GM18499 (cell line): ENCODE results near the gene ARHGEF1.
A peak's percentile ranks its signal among the peaks of the same experiment; 100 is the strongest.

Experiments
- ATAC-seq: cut with Tn5 transposase; IDR thresholded peaks from one replicate; pipeline ENCODE4 v1.9.1; 2021; ENCODE audit warnings: moderate number of reproducible peaks; ENCODE audit not compliant: insufficient read depth, unreplicated experiment

The ARHGEF1 gene, protein sequence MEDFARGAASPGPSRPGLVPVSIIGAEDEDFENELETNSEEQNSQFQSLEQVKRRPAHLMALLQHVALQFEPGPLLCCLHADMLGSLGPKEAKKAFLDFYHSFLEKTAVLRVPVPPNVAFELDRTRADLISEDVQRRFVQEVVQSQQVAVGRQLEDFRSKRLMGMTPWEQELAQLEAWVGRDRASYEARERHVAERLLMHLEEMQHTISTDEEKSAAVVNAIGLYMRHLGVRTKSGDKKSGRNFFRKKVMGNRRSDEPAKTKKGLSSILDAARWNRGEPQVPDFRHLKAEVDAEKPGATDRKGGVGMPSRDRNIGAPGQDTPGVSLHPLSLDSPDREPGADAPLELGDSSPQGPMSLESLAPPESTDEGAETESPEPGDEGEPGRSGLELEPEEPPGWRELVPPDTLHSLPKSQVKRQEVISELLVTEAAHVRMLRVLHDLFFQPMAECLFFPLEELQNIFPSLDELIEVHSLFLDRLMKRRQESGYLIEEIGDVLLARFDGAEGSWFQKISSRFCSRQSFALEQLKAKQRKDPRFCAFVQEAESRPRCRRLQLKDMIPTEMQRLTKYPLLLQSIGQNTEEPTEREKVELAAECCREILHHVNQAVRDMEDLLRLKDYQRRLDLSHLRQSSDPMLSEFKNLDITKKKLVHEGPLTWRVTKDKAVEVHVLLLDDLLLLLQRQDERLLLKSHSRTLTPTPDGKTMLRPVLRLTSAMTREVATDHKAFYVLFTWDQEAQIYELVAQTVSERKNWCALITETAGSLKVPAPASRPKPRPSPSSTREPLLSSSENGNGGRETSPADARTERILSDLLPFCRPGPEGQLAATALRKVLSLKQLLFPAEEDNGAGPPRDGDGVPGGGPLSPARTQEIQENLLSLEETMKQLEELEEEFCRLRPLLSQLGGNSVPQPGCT

DNA sequence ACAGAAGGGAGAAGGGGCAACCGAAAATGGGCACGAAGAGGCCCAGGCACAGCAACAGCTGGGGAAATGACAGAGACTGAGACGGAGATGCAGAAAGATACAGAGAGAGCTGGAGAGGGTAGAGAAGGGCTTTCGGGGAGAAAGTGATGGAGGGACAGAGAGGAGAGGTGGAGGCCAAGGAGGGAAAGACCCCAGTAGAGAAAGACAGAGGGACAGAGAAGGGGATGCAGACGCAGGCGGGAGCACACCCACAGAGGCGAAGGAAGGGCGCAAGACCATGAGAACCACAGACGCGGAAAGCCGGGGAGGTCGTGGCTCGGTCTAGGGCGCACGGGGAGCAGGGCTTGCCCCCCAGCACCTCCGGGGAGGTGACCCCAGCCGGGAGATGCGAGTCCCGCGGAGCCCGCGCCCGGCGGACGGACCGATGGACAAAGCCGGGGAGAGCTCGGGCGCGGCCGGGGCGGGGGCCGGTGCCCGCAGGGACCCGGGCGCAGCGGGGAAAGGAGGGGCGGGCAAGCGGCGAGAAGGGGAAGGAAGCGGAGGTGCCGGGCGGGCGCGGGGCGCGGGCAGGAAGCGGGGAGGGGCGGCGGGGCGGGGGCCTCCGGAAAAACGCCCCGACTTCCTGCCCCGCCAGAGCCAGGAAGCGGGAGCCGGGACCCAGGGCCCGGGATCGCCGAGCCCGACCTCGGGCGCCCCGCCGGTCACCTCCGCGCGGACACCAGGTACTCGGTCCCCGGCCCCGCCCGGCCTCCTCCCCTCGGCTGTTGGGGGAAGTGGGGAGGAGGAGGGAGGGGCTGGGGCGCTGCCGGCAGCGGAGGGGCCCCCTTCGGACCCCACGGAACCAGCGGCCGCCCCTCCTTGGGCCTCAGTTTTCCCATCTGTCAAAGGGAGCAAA lies at the start of gene ARHGEF1:
ARHGEF1 (plus strand) TSS at position 617 of the 895 bp plus-strand sequence. CDS start 4,899 bp downstream, outside the sequence.
- no peak for ATAC-seq

DNA sequence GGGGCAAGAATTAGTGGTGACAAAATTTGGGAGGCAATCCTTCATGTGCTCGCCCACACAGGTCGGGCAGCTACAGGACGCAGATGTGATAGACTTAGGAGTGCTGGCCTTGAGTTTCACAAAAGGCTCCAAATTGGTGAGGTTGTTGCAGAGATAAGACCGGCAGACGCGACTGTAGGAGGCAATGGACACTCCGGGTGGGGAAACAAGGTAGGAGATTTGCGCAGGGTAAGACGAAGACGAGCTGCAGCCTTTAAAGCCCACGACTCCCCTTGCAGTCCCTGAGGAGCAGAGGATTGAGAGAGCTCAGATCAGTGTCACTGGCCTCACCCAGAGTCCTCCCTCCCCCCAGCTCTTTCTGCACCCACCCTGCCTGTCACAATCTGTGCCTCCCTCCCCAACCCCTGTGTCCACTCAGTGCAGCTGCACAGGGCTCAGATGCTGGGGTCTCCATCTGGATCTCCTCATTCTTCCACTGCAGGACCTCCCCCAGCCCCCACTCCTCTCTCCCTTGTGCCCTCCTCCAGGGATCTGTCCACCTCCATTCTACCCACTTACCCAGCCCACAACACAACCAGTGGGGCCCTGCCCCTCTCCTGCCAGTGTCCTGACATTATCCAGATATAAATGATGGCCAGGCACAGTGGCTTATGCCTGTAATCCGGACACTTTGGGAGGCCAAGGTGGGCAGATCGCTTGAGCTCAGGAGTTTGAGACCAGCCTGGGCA lies 44.8 kb upstream of the ARHGEF1 start:
- ATAC-seq = no peak

DNA sequence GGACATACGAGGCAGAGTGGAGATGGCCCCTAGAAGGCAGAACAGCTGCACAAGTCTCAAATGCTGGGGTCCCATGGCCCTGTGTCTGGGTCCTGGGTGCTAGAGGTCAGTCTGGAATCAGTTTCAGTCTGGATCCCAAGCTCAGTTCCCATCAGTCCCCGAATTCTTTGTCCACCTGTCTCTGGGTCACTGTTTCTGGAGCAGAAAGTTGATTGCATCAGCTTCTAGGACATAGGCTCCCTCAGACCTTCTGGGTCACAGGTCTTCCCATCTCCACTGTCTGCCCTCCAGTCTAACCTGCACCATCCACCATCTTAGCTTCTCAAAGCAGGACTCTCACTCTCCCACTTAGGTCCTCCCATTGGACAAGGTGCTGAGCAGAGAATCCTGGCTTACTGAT lies 43.8 kb upstream of the ARHGEF1 start:
- ATAC-seq = no peak

DNA sequence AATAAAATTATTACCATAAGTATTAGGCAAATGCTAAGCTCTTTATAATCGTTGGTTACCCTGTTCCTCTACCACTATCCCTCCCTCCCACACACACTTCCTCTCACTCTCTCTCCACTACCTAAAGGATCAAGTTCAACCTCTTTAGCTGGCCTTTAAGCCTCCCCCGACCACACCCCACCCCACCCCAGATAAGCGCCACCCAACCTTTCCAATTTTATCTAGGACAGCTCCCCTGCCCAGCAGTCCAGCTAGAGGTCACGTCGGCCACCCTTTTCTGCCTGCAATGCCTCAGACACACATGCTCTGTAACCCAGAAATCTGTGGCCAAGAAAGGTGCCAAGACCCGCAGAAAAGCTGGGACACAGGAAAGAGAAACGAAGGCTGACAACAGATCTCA lies 39.6 kb upstream of the ARHGEF1 start:
- ATAC-seq = no peak

DNA sequence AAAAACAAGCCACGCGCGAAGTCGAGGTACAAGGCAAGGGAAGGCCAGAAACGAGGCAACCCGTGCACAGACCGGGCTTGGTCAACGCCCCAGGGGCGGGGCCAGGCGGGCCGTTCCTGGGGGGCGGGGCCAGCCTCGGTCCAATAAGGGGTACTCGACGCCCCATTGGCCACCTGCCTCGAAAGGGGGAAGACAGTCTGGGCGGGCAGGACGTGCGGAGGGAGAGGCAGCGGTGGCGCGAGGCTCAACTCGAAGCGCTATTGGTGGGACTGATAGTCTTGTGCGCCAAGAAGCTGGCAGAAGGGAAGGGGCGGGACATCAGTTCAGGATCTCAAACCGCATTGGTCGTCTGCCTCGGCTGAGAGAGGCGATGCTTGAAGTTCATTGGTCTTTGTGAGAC lies 38.4 kb upstream of the ARHGEF1 start, which contains the start of gene LYPD4:
LYPD4 (minus strand) TSS at position 83 of the 400 bp plus-strand sequence. CDS start 5,398 bp downstream, outside the sequence.
- no peak for ATAC-seq

DNA sequence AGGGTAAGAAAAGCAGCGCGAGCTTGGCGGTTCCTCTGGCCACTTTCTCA lies 38.2 kb upstream of the ARHGEF1 start, which contains the start of gene DMRTC2:
DMRTC2 (plus strand) TSS at position 42 of the 50 bp plus-strand sequence. CDS start 2,387 bp downstream, outside the sequence.
- ATAC-seq = no peak

DNA sequence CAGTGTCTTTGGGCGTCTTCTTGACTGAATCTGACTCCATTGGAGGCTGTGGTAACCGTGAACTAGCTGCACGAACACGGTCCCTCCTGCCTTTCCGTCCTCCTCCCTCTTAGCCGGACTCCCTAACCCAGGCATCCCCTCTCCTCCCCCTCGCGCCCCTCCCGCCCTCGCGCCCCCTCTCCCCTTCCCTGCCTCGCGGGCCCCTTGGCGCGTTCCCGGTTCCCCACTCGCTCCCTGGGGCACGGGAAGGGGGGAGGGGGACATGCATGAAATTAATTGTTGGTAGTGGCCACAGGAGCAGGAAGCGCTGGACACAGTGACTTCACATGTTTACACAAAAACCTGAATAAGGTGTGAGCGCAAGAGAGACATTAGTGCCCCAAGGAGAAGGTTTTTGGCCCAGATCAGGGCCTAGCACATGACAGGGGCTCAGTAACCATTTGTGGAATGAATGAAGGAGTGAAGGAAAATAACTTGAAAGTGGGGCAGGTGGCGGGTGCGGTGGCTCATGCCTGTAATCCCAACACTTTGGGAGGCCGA lies 37.9 kb upstream of the ARHGEF1 start:
- ATAC-seq = no peak

DNA sequence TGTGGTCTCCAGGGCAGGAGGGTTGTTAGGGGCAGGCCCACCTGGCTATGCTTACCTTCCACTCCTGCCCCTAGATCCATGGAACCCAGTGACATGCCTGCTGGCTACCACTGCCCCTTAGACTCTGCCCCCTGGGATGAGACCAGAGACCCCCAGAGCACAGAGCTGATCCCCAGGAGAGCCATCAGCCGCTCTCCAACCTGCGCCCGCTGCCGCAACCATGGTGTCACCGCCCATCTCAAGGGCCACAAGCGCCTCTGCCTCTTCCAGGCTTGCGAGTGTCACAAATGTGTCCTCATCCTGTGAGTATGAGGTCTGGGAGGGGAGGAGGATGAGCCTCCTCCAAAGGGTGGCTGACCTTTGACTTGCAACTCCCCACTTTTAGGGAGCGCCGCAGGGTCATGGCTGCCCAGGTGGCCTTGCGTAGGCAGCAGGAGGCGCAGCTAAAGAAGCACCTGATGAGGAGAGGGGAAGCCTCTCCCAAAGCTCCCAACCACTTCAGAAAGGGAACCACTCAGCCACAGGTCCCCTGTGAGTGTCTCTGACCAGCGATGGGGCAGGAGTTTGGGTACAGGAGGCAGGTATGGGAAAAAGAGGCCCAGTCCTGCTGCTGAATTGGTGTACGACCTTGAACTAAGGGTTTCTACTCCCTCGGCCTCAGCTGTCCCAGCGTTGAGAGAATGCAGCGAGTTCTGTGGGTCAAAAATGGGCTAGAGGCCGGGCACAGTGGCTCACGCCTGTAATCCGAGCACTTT lies 35.5 kb upstream of the ARHGEF1 start:
- no peak for ATAC-seq

DNA sequence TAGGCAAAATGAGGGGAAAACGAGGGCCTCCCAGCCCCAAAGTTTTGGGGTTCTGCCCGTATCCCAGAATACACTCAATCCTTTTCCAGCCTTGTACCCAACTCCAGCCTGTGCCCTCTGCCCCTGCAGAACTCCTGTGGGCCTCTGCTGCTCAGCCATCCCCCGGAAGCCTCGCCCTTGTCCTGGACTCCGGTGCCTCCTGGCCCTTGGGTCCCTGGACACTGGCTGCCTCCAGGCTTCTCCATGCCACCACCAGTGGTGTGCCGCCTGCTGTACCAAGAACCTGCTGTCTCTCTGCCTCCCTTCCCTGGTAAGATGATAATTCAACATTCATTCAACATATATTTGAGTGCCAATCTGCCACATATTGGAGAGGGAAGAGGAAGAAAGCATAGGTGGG lies 34.3 kb upstream of the ARHGEF1 start:
- ATAC-seq = no peak

DNA sequence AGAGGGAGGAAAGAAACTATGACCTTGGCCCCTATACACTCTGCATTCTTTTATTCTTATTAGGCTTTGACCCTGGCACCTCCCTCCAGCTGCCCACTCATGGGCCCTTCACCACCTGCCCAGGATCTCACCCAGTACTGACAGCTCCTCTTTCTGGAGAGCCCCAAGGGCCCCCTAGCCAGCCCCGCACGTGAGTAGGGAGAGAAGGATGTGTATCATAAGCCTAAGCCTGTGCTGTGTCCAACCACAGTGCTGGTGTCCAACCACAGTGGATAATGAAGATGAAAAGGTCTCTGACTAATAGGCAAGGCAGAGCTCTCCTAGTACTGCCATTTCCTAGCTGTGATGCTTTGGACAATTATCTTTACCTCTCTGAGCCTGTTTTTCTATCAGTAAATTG lies 33.9 kb upstream of the ARHGEF1 start:
- ATAC-seq = no peak

DNA sequence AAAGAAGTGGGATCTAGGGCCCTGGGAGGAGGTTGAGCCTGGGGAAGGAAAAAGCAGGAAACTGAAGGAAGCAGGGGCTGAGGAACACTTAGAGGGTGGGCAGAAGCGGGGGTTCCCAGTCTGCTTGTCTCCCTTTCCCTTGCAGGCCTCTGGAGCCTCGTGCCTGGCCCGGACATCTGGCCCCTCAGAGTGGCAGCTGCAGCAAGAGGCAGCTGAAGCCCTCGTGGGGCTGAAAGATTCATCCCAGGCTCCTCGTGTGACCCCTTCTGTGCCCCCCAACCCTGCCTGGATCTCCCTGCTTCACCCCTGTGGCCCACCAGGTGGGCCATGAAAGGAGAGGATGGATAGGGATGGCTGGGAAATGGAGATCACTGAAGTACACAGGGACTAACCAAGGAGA lies 32.6 kb upstream of the ARHGEF1 start:
- ATAC-seq = no peak

DNA sequence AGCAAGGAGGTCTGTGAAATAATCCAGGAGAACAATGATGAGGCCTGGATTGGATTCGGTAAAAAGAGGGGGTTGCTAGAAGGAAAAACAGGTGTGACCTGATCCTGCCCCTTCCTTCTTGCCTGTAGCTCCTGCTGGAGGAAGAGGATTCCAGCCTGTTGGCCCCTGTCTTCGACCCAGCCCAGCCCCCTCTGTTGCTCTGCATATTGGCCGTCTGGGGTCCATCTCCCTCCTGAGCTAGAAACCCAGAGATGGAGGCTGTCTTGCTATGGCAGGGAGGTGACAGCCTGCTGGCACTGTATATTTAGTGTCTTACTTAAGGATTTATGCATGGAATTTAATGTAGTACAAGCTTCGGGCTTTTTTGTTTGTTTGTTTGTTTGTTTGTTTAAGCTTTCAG lies 31.5 kb upstream of the ARHGEF1 start:
- no peak for ATAC-seq

DNA sequence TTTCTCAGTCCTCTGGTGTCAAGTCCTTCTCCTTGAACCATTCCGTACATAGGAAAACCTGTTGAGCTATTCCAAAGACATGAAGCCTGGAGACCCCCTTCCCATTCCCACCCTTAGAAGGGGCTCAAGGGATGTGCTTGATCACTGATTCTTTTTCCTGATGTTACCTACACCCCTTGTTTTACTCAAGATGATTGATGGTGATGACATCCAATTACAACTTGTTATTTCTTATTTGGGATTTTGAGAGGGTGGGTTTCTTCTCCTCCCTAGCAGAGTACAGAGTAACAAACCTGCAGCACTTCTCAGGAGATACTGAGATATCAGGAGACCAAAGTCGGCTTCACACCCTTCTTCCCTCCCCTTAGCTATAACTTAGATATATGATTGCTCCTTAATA lies 29.6 kb upstream of the ARHGEF1 start:
- no peak for ATAC-seq

DNA sequence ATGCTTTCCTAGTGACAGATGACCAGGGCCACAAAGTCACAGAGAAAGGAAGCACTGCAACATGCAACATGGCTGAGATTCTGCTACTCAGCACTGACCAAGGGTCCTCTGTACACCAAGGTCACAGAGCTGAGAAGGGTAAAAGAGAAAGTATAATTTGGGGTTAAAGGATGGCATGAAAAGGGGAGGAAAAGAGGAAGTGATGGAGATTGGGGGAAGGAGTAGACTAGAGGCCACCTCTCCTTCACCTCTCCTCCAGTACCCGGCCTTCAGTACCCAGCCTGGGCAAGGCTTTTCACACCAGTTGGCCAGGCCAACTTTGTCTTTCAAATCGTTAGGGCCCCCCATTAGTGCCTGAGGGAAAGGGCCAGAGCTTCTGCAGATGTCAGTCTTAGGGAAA lies 29.2 kb upstream of the ARHGEF1 start:
- ATAC-seq = no peak

DNA sequence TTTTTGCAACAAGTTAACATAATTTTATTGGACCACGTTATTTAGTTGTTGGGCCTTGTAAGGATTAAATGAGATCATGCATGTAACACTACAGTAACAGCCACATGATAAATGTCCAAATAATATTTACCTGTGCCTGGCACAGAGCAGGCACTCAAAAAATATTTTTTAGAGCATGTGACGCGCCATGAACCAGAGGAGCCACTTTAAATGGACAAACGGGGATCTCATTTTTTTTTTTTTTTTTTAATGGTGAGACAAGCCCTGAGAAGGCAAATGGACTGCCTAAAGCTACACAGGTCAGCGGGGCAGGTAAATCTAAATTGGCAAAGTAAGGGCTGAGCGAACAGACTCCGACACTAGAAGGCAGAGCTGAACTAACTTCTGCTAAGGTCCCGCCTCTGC lies 23.8 kb upstream of the ARHGEF1 start:
- ATAC-seq = no peak

DNA sequence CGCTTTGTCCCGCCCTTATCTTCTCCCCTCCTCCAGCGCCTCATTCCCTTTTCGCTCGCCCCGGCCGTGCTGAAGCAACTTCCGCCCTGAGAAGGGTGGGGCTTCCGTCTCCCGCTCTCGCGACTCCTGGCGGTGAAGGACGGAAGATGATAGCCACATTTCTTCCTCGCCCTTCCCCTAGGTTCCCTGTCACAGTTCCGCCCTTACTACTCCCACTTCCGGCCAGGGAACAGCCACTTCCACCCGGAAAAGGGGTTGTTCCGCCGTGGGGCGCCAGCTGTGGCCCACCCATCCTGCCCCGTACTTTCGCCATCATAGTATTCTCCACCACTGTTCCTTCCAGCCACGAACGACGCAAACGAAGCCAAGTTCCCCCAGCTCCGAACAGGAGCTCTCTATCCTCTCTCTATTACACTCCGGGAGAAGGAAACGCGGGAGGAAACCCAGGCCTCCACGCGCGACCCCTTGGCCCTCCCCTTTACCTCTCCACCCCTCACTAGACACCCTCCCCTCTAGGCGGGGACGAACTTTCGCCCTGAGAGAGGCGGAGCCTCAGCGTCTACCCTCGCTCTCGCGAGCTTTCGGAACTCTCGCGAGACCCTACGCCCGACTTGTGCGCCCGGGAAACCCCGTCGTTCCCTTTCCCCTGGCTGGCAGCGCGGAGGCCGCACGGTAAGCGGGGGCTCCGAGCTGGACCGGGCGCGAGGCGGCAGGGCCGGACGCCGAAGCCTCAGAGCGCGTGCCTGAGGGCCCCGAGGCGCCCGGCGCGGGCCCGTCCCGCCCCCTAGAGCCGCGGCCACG lies 23.2 kb upstream of the ARHGEF1 start, which contains the start of gene RPS19:
RPS19 (plus strand) TSS at position 638 of the 801 bp plus-strand sequence. CDS start 520 bp downstream, outside the sequence.
- peak; percentile 65 for ATAC-seq

DNA sequence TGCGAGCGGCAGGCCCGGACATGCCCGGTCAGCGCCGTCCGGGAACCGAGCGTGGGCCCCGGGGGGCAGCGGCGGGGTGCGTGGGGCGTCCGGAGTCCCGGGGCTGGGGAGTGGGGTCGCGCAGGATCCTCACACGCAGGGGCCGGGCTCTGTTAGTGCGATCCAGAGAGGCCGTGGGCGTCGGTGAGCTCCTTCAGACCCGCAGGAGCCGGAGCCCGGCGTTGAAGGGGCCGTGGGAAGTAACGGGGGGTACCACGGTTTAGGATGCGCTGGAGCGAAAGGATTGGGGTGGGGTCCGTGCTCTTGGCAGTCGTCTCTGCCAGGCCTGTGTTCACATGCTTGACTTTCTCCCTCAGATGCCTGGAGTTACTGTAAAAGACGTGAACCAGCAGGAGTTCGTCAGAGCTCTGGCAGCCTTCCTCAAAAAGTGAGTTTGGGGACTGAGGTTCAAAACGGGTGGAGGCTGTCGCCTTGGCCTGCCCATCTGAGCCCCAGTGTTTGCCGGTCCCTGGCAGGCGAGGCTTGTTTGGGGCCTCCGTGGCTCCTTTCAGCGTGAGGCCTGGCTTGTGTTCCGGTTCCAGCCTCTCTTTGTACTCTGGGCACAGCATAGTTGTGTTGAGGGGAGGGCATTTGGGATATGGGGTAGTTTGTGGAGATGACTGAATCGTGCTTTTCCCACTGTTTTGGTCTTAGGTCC lies 22.4 kb upstream of the ARHGEF1 start:
- ATAC-seq = no peak
